ENCODE measurements around the gene SPAG16. TPM values are rescaled to one million over a fixed set of nuclear protein-coding genes. Genes with fewer than 3 reads are reported as not detected.

The SPAG16 gene
- total RNA-seq, 1 experiment from 2014 or later = 16.0 TPM

GRCh38 chr2:214158851-214159250, 874.6 kb downstream of the SPAG16 start:
- TF ChIP-seq JUN (CRISPR knock-in tag; IDR thresholded peaks at IDR 0.05) = no peak
- no peak for TF ChIP-seq TEAD4 (CRISPR knock-in tag; IDR thresholded peaks at IDR 0.05)
- no peak for TF ChIP-seq ZNF121 (CRISPR knock-in tag; IDR thresholded peaks at IDR 0.05)
- no peak for TF ChIP-seq ZNF416 (CRISPR knock-in tag; IDR thresholded peaks at IDR 0.05)
- no peak for TF ChIP-seq SMAD3 (CRISPR knock-in tag; IDR thresholded peaks at IDR 0.05; ENCODE audit: borderline replicate concordance)
- no peak for TF ChIP-seq ATF2 (CRISPR knock-in tag; IDR thresholded peaks at IDR 0.05; ENCODE audit: borderline replicate concordance, low read depth)
- TF ChIP-seq ZNF219 (CRISPR knock-in tag; IDR thresholded peaks at IDR 0.05; ENCODE audit: borderline replicate concordance) = no peak
- TF ChIP-seq ZNF138 (CRISPR knock-in tag; conservative IDR thresholded peaks at IDR 0.05) = no peak
- TF ChIP-seq GRHL2 (CRISPR knock-in tag; IDR thresholded peaks at IDR 0.05; ENCODE audit: insufficient replicate concordance, severe bottlenecking) = no peak
- no peak for TF ChIP-seq ATF6 (CRISPR knock-in tag; IDR thresholded peaks at IDR 0.05)
- no peak for TF ChIP-seq MAX (CRISPR knock-in tag; IDR thresholded peaks at IDR 0.05)
- no peak for TF ChIP-seq KAT7 (CRISPR knock-in tag; IDR thresholded peaks at IDR 0.05; ENCODE audit: borderline replicate concordance)
- TF ChIP-seq JAZF1 (CRISPR knock-in tag; IDR thresholded peaks at IDR 0.05) = no peak
- TF ChIP-seq, protein P1, sequence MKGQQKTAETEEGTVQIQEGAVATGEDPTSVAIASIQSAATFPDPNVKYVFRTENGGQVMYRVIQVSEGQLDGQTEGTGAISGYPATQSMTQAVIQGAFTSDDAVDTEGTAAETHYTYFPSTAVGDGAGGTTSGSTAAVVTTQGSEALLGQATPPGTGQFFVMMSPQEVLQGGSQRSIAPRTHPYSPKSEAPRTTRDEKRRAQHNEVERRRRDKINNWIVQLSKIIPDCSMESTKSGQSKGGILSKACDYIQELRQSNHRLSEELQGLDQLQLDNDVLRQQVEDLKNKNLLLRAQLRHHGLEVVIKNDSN (CRISPR knock-in tag; IDR thresholded peaks at IDR 0.05) = no peak
- no peak for TF ChIP-seq RORB (CRISPR knock-in tag; IDR thresholded peaks at IDR 0.05)
- no peak for TF ChIP-seq USF2 (CRISPR knock-in tag; IDR thresholded peaks at IDR 0.05)
- TF ChIP-seq TCF7 (CRISPR knock-in tag; IDR thresholded peaks at IDR 0.05; ENCODE audit: low read depth) = no peak
- no peak for TF ChIP-seq SOX15 (CRISPR knock-in tag; IDR thresholded peaks at IDR 0.05)
- no peak for TF ChIP-seq ERG (CRISPR knock-in tag; IDR thresholded peaks at IDR 0.05)
- TF ChIP-seq CTCF (IDR thresholded peaks at IDR 0.05) = no peak
- Mint-ChIP-seq H3K4me3 (no peak overlapping the region), H3K27ac (no peak overlapping the region), H3K27me3 (ENCODE audit: low read depth) (no peaks in the 10 kb centered on the region), H3K4me1 (no peaks in the 10 kb centered on the region), H3K36me3 (no peaks in the 10 kb centered on the region), H3K9me3 (no peaks in the 10 kb centered on the region)
- CTCF ChIA-PET = no interaction called here
- POLR2A ChIA-PET = no interaction called here
- DNase-seq (ENCODE audit: low spot score) = no peak
- ATAC-seq = no peak
